H1 (cell line): ENCODE measurements around the gene GPR155. TPM values are rescaled to one million over a fixed set of nuclear protein-coding genes. Genes with fewer than 3 reads are reported as not detected.

Experiments
- BRCA1 ChIP-seq: IDR thresholded peaks from 2 replicates; pipeline ENCODE4 v1.6.1; 2012; ENCODE audit warnings: low read depth, low read length, improper control_type of control experiment
- CBX5 ChIP-seq: fragments of 300-800, 300-1000 bp; sonication (generic); IDR thresholded peaks from 2 replicates; pipeline ENCODE4 v1.7.1; 2016; ENCODE audit warnings: antibody characterized with exemption, low read length, low read depth
- MAFK ChIP-seq: IDR thresholded peaks from 2 replicates; pipeline ENCODE4 v1.6.1; 2012; ENCODE audit warnings: low read depth, mild to moderate bottlenecking, improper control_type of control experiment, low read length
- RXRA ChIP-seq: IDR thresholded peaks from 2 replicates; pipeline ENCODE4 v1.6.1; 2011; ENCODE audit warnings: low read depth, mild to moderate bottlenecking, low read length, moderate library complexity; ENCODE audit not compliant: insufficient read depth
- SIX5 ChIP-seq: IDR thresholded peaks from 2 replicates; pipeline ENCODE4 v1.6.1; 2011; ENCODE audit warnings: mild to moderate bottlenecking, low read depth, low read length
- SRF ChIP-seq: IDR thresholded peaks from 2 replicates; pipeline ENCODE4 v1.6.1; 2011; ENCODE audit warnings: mild to moderate bottlenecking, low read depth, low read length, moderate library complexity
- TAF1 ChIP-seq: IDR thresholded peaks from 2 replicates; pipeline ENCODE4 v1.6.1; 2011; ENCODE audit warnings: mild to moderate bottlenecking, low read depth, low read length
- YY1 ChIP-seq: IDR thresholded peaks from 2 replicates; pipeline ENCODE4 v1.6.1; 2011; ENCODE audit warnings: low read depth, mild to moderate bottlenecking, low read length
- polyA plus RNA-seq, 7 experiments: library from polyadenylated mRNA; depleted of rRNA in 3 of 7; stranded (reverse) in 5 of 7; unstranded in 2 of 7; fragments of >200 nt in 5 of 7; fragments of 200-250 nt in 2 of 7; gene quantifications; 1 replicate in 5 of 7; 2 replicates in 1 of 7; 4 replicates in 1 of 7; pipeline versions ENCODE4 v1.2.1 to v1.2.3, GENCODE V29; 2011 to 2013; ENCODE audit warnings: missing spikeins in 2 of 7, mixed read lengths in 2 of 7
- total RNA-seq: library from RNA; stranded (reverse); fragmentation: NEBNext Ultra II Directional; extraction: Animal tissue kit (Norgen Biotek cat#: 25700); gene quantifications from 2 replicates; pipeline ENCODE4 v1.2.1, GENCODE V29; 2021
- TF ChIP-seq, protein P1 (sequence below): fragments of 300-600 bp; sonication (generic); IDR thresholded peaks from 2 replicates; pipeline ENCODE4 v1.7.1; 2012; ENCODE audit warnings: low read length, moderate library complexity, mild to moderate bottlenecking, inconsistent platforms; ENCODE audit not compliant: insufficient replicate concordance
- TF ChIP-seq, protein P2 (sequence below): IDR thresholded peaks from 2 replicates; pipeline ENCODE4 v1.6.1; 2011; ENCODE audit warnings: low read length, improper control_type of control experiment
- TF ChIP-seq, protein P3 (sequence below): IDR thresholded peaks from 2 replicates; pipeline ENCODE4 v1.6.1; 2012; ENCODE audit warnings: inconsistent platforms

The GPR155 gene
- total and polyA plus RNA-seq, 2 of the 8 experiments (the other 6 are each of a cell fraction or from before 2014, with no cell fraction given) = 0.26 to 2.1 TPM

DNA sequence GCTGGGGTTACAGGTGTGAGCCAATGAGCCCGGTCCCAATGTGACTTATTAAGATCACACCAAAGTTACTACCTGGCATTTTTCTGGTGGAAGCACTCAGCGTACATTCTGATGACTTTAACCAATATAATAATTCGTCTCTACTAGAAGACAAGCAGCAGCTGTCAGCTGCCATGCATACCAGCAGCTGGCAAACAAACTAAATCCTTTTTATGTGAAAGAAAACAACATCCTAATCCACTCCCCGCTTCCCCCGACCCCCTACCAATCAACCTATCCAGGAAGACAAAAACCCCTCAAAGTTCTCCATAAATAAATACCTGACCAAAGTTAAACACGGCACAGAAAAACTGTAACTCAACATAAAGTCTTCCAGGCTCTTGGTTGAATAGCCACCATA lies 42.1 kb downstream of the GPR155 start (continued):
- TF ChIP-seq, protein P1, sequence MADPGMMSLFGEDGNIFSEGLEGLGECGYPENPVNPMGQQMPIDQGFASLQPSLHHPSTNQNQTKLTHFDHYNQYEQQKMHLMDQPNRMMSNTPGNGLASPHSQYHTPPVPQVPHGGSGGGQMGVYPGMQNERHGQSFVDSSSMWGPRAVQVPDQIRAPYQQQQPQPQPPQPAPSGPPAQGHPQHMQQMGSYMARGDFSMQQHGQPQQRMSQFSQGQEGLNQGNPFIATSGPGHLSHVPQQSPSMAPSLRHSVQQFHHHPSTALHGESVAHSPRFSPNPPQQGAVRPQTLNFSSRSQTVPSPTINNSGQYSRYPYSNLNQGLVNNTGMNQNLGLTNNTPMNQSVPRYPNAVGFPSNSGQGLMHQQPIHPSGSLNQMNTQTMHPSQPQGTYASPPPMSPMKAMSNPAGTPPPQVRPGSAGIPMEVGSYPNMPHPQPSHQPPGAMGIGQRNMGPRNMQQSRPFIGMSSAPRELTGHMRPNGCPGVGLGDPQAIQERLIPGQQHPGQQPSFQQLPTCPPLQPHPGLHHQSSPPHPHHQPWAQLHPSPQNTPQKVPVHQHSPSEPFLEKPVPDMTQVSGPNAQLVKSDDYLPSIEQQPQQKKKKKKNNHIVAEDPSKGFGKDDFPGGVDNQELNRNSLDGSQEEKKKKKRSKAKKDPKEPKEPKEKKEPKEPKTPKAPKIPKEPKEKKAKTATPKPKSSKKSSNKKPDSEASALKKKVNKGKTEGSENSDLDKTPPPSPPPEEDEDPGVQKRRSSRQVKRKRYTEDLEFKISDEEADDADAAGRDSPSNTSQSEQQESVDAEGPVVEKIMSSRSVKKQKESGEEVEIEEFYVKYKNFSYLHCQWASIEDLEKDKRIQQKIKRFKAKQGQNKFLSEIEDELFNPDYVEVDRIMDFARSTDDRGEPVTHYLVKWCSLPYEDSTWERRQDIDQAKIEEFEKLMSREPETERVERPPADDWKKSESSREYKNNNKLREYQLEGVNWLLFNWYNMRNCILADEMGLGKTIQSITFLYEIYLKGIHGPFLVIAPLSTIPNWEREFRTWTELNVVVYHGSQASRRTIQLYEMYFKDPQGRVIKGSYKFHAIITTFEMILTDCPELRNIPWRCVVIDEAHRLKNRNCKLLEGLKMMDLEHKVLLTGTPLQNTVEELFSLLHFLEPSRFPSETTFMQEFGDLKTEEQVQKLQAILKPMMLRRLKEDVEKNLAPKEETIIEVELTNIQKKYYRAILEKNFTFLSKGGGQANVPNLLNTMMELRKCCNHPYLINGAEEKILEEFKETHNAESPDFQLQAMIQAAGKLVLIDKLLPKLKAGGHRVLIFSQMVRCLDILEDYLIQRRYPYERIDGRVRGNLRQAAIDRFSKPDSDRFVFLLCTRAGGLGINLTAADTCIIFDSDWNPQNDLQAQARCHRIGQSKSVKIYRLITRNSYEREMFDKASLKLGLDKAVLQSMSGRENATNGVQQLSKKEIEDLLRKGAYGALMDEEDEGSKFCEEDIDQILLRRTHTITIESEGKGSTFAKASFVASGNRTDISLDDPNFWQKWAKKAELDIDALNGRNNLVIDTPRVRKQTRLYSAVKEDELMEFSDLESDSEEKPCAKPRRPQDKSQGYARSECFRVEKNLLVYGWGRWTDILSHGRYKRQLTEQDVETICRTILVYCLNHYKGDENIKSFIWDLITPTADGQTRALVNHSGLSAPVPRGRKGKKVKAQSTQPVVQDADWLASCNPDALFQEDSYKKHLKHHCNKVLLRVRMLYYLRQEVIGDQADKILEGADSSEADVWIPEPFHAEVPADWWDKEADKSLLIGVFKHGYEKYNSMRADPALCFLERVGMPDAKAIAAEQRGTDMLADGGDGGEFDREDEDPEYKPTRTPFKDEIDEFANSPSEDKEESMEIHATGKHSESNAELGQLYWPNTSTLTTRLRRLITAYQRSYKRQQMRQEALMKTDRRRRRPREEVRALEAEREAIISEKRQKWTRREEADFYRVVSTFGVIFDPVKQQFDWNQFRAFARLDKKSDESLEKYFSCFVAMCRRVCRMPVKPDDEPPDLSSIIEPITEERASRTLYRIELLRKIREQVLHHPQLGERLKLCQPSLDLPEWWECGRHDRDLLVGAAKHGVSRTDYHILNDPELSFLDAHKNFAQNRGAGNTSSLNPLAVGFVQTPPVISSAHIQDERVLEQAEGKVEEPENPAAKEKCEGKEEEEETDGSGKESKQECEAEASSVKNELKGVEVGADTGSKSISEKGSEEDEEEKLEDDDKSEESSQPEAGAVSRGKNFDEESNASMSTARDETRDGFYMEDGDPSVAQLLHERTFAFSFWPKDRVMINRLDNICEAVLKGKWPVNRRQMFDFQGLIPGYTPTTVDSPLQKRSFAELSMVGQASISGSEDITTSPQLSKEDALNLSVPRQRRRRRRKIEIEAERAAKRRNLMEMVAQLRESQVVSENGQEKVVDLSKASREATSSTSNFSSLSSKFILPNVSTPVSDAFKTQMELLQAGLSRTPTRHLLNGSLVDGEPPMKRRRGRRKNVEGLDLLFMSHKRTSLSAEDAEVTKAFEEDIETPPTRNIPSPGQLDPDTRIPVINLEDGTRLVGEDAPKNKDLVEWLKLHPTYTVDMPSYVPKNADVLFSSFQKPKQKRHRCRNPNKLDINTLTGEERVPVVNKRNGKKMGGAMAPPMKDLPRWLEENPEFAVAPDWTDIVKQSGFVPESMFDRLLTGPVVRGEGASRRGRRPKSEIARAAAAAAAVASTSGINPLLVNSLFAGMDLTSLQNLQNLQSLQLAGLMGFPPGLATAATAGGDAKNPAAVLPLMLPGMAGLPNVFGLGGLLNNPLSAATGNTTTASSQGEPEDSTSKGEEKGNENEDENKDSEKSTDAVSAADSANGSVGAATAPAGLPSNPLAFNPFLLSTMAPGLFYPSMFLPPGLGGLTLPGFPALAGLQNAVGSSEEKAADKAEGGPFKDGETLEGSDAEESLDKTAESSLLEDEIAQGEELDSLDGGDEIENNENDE = no peak
- no peak for TF ChIP-seq SIX5
- TF ChIP-seq, protein P2, sequence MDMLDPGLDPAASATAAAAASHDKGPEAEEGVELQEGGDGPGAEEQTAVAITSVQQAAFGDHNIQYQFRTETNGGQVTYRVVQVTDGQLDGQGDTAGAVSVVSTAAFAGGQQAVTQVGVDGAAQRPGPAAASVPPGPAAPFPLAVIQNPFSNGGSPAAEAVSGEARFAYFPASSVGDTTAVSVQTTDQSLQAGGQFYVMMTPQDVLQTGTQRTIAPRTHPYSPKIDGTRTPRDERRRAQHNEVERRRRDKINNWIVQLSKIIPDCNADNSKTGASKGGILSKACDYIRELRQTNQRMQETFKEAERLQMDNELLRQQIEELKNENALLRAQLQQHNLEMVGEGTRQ = no peak
- TF ChIP-seq BRCA1 = no peak
- TF ChIP-seq, protein P3, sequence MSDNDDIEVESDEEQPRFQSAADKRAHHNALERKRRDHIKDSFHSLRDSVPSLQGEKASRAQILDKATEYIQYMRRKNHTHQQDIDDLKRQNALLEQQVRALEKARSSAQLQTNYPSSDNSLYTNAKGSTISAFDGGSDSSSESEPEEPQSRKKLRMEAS = no peak
- TF ChIP-seq CBX5 = no peak
- no peak for TF ChIP-seq TAF1
- no peak for TF ChIP-seq SRF
- TF ChIP-seq MAFK = no peak
- TF ChIP-seq RXRA = no peak
- no peak for TF ChIP-seq YY1
